ENCODE results near the gene YIPF4.

- no peak for TF ChIP-seq CTCF (IDR thresholded peaks at IDR 0.05; ENCODE audit: extremely low read depth in 1 of 2, insufficient read depth in 1 of 2, low read depth in 1 of 2, low read length in 2 of 2)
- no peak for TF ChIP-seq JUN (IDR thresholded peaks at IDR 0.05; ENCODE audit: borderline replicate concordance, insufficient read depth, insufficient read length, low read depth)
- no peak for TF ChIP-seq MYC (IDR thresholded peaks at IDR 0.05; ENCODE audit: low read depth, low read length)
- no peak for TF ChIP-seq MAX (IDR thresholded peaks at IDR 0.05; ENCODE audit: insufficient read depth, insufficient read length)
- no peak for TF ChIP-seq POLR2A (IDR thresholded peaks at IDR 0.05; ENCODE audit: low read depth, low read length)
- TF ChIP-seq POLR2AphosphoS5 (IDR thresholded peaks at IDR 0.05; ENCODE audit: insufficient read depth, low read depth, low read length): no peak
- no peak for TF ChIP-seq EZH2 (IDR thresholded peaks at IDR 0.05; ENCODE audit: borderline replicate concordance, low read depth, low read length, severe bottlenecking)
- TF ChIP-seq GATA2 (IDR thresholded peaks at IDR 0.05; ENCODE audit: insufficient read depth, insufficient read length, low read depth, low read length): no peak
Observed at GRCh38 chr2:32330136-32330535, 52.4 kb downstream of the YIPF4 start.

All from endothelial cell of umbilical vein (primary cell).